ENCODE results near the gene SLC16A5.

SLC16A5 gene

DNA sequence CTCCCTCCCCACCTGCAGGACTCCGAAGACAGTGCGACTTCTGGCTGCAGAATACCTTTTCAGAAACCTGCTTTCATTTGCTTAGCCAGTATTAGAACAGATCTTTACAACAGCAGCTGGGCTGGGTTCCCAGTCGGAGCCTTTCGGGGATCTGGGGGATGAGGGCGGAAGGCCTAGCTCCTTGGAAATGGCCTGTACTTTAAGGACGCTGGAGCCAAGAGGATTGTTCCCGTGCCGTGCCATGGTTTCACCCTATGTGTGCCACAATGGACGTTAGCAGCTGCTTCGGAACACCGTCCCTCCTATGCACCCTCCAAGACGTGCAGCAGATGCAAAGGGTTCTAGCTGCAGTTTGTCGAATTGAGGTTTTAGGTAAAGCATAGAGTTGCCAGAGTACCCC lies 24.6 kb upstream of the SLC16A5 start:
- TF ChIP-seq RARB (CRISPR knock-in tag; IDR thresholded peaks at IDR 0.05), result no peak
- TF ChIP-seq, protein P1, sequence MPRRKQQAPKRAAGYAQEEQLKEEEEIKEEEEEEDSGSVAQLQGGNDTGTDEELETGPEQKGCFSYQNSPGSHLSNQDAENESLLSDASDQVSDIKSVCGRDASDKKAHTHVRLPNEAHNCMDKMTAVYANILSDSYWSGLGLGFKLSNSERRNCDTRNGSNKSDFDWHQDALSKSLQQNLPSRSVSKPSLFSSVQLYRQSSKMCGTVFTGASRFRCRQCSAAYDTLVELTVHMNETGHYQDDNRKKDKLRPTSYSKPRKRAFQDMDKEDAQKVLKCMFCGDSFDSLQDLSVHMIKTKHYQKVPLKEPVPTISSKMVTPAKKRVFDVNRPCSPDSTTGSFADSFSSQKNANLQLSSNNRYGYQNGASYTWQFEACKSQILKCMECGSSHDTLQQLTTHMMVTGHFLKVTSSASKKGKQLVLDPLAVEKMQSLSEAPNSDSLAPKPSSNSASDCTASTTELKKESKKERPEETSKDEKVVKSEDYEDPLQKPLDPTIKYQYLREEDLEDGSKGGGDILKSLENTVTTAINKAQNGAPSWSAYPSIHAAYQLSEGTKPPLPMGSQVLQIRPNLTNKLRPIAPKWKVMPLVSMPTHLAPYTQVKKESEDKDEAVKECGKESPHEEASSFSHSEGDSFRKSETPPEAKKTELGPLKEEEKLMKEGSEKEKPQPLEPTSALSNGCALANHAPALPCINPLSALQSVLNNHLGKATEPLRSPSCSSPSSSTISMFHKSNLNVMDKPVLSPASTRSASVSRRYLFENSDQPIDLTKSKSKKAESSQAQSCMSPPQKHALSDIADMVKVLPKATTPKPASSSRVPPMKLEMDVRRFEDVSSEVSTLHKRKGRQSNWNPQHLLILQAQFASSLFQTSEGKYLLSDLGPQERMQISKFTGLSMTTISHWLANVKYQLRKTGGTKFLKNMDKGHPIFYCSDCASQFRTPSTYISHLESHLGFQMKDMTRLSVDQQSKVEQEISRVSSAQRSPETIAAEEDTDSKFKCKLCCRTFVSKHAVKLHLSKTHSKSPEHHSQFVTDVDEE (CRISPR knock-in tag; IDR thresholded peaks at IDR 0.05), result no peak
- no peak for TF ChIP-seq ISL1 (CRISPR knock-in tag; IDR thresholded peaks at IDR 0.05)
- no peak for TF ChIP-seq ZNF565 (CRISPR knock-in tag; conservative IDR thresholded peaks at IDR 0.05; ENCODE audit: low read depth)
- TF ChIP-seq ZFP3 (CRISPR knock-in tag; IDR thresholded peaks at IDR 0.05), result no peak
- TF ChIP-seq GLIS3 (CRISPR knock-in tag; IDR thresholded peaks at IDR 0.05), result no peak
- TF ChIP-seq, protein P2, sequence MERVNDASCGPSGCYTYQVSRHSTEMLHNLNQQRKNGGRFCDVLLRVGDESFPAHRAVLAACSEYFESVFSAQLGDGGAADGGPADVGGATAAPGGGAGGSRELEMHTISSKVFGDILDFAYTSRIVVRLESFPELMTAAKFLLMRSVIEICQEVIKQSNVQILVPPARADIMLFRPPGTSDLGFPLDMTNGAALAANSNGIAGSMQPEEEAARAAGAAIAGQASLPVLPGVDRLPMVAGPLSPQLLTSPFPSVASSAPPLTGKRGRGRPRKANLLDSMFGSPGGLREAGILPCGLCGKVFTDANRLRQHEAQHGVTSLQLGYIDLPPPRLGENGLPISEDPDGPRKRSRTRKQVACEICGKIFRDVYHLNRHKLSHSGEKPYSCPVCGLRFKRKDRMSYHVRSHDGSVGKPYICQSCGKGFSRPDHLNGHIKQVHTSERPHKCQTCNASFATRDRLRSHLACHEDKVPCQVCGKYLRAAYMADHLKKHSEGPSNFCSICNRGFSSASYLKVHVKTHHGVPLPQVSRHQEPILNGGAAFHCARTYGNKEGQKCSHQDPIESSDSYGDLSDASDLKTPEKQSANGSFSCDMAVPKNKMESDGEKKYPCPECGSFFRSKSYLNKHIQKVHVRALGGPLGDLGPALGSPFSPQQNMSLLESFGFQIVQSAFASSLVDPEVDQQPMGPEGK (CRISPR knock-in tag; IDR thresholded peaks at IDR 0.05; ENCODE audit: borderline replicate concordance), result no peak
- TF ChIP-seq, protein P3, sequence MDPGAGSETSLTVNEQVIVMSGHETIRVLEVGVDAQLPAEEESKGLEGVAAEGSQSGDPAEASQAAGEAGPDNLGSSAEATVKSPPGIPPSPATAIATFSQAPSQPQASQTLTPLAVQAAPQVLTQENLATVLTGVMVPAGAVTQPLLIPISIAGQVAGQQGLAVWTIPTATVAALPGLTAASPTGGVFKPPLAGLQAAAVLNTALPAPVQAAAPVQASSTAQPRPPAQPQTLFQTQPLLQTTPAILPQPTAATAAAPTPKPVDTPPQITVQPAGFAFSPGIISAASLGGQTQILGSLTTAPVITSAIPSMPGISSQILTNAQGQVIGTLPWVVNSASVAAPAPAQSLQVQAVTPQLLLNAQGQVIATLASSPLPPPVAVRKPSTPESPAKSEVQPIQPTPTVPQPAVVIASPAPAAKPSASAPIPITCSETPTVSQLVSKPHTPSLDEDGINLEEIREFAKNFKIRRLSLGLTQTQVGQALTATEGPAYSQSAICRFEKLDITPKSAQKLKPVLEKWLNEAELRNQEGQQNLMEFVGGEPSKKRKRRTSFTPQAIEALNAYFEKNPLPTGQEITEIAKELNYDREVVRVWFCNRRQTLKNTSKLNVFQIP (CRISPR knock-in tag; IDR thresholded peaks at IDR 0.05; ENCODE audit: borderline replicate concordance, low read depth), result no peak
- ATAC-seq, result no peak

DNA sequence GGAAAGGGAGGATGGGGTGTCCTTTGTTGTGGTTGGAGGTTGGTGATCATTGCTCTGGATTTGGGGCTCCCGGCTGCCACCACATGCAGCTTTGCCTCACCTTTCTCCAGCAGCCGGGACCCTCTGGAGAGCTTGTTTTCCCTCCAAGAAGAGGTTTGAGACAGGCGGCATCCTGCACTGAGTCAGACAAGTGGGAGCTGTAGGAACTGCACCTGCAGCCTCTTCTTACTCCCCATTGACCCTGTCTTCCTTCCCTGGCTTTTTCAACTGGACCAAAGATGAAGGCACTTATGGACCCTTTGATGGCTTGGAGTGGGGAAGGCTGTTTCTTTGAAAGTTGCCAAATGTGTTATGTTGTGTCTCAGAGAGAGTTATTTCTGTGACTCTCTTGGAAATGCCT lies 24.1 kb upstream of the SLC16A5 start:
- ATAC-seq, result no peak
- TF ChIP-seq ESRRG (CRISPR knock-in tag; IDR thresholded peaks at IDR 0.05) (no peak), TOX (CRISPR knock-in tag; IDR thresholded peaks at IDR 0.05; ENCODE audit: borderline replicate concordance) (no peak), OSR1 (CRISPR knock-in tag; IDR thresholded peaks at IDR 0.05) (no peak), PPARA (CRISPR knock-in tag; IDR thresholded peaks at IDR 0.05; ENCODE audit: borderline replicate concordance) (no peak), ZFP30 (CRISPR knock-in tag; IDR thresholded peaks at IDR 0.05) (no peak), TCF4 (CRISPR knock-in tag; IDR thresholded peaks at IDR 0.05; ENCODE audit: borderline replicate concordance) (no peak), GLIS3 (CRISPR knock-in tag; IDR thresholded peaks at IDR 0.05) (no peak), ZC3H10 (CRISPR knock-in tag; IDR thresholded peaks at IDR 0.05) (no peak), ARNTL (CRISPR knock-in tag; IDR thresholded peaks at IDR 0.05; ENCODE audit: borderline replicate concordance, low read depth) (no peak), CSDC2 (CRISPR knock-in tag; IDR thresholded peaks at IDR 0.05) (no peak), ZFP3 (CRISPR knock-in tag; IDR thresholded peaks at IDR 0.05) (no peak), ZNF565 (CRISPR knock-in tag; conservative IDR thresholded peaks at IDR 0.05; ENCODE audit: low read depth) (no peak), ISL1 (CRISPR knock-in tag; IDR thresholded peaks at IDR 0.05) (no peak), RARB (CRISPR knock-in tag; IDR thresholded peaks at IDR 0.05) (no peak), ZNF70 (CRISPR knock-in tag; IDR thresholded peaks at IDR 0.05) (no peak)
- TF ChIP-seq, protein P4, sequence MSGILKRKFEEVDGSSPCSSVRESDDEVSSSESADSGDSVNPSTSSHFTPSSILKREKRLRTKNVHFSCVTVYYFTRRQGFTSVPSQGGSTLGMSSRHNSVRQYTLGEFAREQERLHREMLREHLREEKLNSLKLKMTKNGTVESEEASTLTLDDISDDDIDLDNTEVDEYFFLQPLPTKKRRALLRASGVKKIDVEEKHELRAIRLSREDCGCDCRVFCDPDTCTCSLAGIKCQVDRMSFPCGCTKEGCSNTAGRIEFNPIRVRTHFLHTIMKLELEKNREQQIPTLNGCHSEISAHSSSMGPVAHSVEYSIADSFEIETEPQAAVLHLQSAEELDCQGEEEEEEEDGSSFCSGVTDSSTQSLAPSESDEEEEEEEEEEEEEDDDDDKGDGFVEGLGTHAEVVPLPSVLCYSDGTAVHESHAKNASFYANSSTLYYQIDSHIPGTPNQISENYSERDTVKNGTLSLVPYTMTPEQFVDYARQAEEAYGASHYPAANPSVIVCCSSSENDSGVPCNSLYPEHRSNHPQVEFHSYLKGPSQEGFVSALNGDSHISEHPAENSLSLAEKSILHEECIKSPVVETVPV (CRISPR knock-in tag; IDR thresholded peaks at IDR 0.05), result no peak
- TF ChIP-seq, protein P2 (CRISPR knock-in tag; IDR thresholded peaks at IDR 0.05; ENCODE audit: borderline replicate concordance), result no peak
- TF ChIP-seq, protein P5, sequence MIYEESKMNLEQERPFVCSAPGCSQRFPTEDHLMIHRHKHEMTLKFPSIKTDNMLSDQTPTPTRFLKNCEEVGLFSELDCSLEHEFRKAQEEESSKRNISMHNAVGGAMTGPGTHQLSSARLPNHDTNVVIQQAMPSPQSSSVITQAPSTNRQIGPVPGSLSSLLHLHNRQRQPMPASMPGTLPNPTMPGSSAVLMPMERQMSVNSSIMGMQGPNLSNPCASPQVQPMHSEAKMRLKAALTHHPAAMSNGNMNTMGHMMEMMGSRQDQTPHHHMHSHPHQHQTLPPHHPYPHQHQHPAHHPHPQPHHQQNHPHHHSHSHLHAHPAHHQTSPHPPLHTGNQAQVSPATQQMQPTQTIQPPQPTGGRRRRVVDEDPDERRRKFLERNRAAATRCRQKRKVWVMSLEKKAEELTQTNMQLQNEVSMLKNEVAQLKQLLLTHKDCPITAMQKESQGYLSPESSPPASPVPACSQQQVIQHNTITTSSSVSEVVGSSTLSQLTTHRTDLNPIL (CRISPR knock-in tag; IDR thresholded peaks at IDR 0.05; ENCODE audit: low read depth), result no peak
- TF ChIP-seq, protein P1 (CRISPR knock-in tag; IDR thresholded peaks at IDR 0.05), result no peak

All from SK-N-SH treated with all-trans-retinoic acid at 6 μM for 48 hours (cell line).